ENCODE results near the gene PHACTR2.

Gene PHACTR2

GRCh38 chr6:143746202-143747119, 68.7 kb downstream of the PHACTR2 start:
- ChIA-PET POLR2A (no interaction called here), CTCF (interaction anchor here (2.3 kb wide), 1 partner anchor 16 kb away, joined by 8 read pairs; no protein-coding TSS in a partner anchor)
- no peak for TF ChIP-seq CTCF (IDR thresholded peaks at IDR 0.05; ENCODE audit: control extremely low read depth, extremely low read depth, low read depth, missing control alignments)
- no peak for DNase-seq (ENCODE audit: extremely low spot score)

- ChIA-PET POLR2A (no interaction called here), CTCF (interaction anchor here (2.3 kb wide), 1 partner anchor 15 kb away, joined by 8 read pairs; no protein-coding TSS in a partner anchor)
- DNase-seq (ENCODE audit: extremely low spot score): no peak
- no peak for TF ChIP-seq CTCF (IDR thresholded peaks at IDR 0.05; ENCODE audit: control extremely low read depth, extremely low read depth, low read depth, missing control alignments)
Measured at GRCh38 chr6:143747347-143747842, 69.6 kb downstream of the PHACTR2 start.

GRCh38 chr6:143749891-143750290, 72.1 kb downstream of the PHACTR2 start:
- no peak for DNase-seq (ENCODE audit: extremely low spot score)
- ChIA-PET POLR2A (no interaction called here), CTCF (interaction anchor here (1.2 to 2.0 kb wide), 2 partner anchors 11 to 12 kb away, joined by 3 to 7 read pairs; no protein-coding TSS in a partner anchor)
- TF ChIP-seq CTCF (IDR thresholded peaks at IDR 0.05; ENCODE audit: control extremely low read depth, extremely low read depth, low read depth, missing control alignments): no peak

GRCh38 chr6:143750877-143751276, 73.1 kb downstream of the PHACTR2 start:
- no peak for TF ChIP-seq CTCF (IDR thresholded peaks at IDR 0.05; ENCODE audit: control extremely low read depth, extremely low read depth, low read depth, missing control alignments)
- POLR2A ChIA-PET: no interaction called here
- no peak for DNase-seq (ENCODE audit: extremely low spot score)
- CTCF ChIA-PET: interaction anchor here (0.9 to 2.0 kb wide), 6 partner anchors 9 to 43 kb away, joined by 3 to 7 read pairs (median 3); no protein-coding TSS in a partner anchor

GRCh38 chr6:143752459-143752858, 74.7 kb downstream of the PHACTR2 start:
- no peak for TF ChIP-seq CTCF (IDR thresholded peaks at IDR 0.05; ENCODE audit: control extremely low read depth, extremely low read depth, low read depth, missing control alignments)
- ChIA-PET CTCF (no interaction called here), POLR2A (no interaction called here)
- DNase-seq (ENCODE audit: extremely low spot score): no peak

- TF ChIP-seq CTCF (IDR thresholded peaks at IDR 0.05; ENCODE audit: control extremely low read depth, extremely low read depth, low read depth, missing control alignments): no peak
- DNase-seq (ENCODE audit: extremely low spot score): no peak
- ChIA-PET POLR2A (no interaction called here), CTCF (interaction anchor here (0.6 to 1.6 kb wide), 2 partner anchors 10 to 54 kb away, joined by 3 read pairs; no protein-coding TSS in a partner anchor)
Measured at GRCh38 chr6:143753678-143754077, 75.9 kb downstream of the PHACTR2 start.
